SKM-1 (cell line): ENCODE results near the gene CRK.
"Not testable (repeated sequence)": the region's sequence is repeated elsewhere in the genome, so short reads cannot be mapped to it uniquely, and the experiment has no call there.

Source experiments
- DNase-seq: peaks from one replicate; lab custom pipeline; 2025; ENCODE audit not compliant: unreplicated experiment; lab: John Stamatoyannopoulos, UW

CRK gene

GRCh38 chr17:1467898-1468492 lies 12.0 kb upstream of the CRK start:
- no peak for DNase-seq

- DNase-seq, result no peak
Observed at GRCh38 chr17:1467258-1467657, 11.2 kb upstream of the CRK start.

GRCh38 chr17:1464186-1464585 lies 8.2 kb upstream of the CRK start:
- no peak for DNase-seq

GRCh38 chr17:1462164-1463112 lies 6.4 kb upstream of the CRK start:
- DNase-seq, result no peak

- no peak for DNase-seq
Observed at GRCh38 chr17:1461198-1461944, 5.3 kb upstream of the CRK start.

GRCh38 chr17:1460233-1460632 lies 4.2 kb upstream of the CRK start:
- DNase-seq, result no peak

GRCh38 chr17:1455291-1455796 lies 688 bp downstream of the CRK start:
- DNase-seq, result peak; percentile 18

GRCh38 chr17:1454541-1454940 lies 1.5 kb downstream of the CRK start:
- DNase-seq, result no peak

- DNase-seq, result not testable (repeated sequence)
Observed at GRCh38 chr17:1453694-1454093, 2.3 kb downstream of the CRK start.

GRCh38 chr17:1452836-1453235 lies 3.2 kb downstream of the CRK start:
- DNase-seq, result no peak

- not testable (repeated sequence) for DNase-seq
Observed at GRCh38 chr17:1450261-1450660, 5.8 kb downstream of the CRK start.

GRCh38 chr17:1449412-1449967 lies 6.5 kb downstream of the CRK start:
- no peak for DNase-seq

GRCh38 chr17:1447052-1447451 lies 9.0 kb downstream of the CRK start:
- no peak for DNase-seq

- DNase-seq, result no peak
Observed at GRCh38 chr17:1446201-1446600, 9.8 kb downstream of the CRK start.

GRCh38 chr17:1445695-1446094 lies 10.3 kb downstream of the CRK start:
- not testable (repeated sequence) for DNase-seq

- not testable (repeated sequence) for DNase-seq
Observed at GRCh38 chr17:1442721-1443120, 13.3 kb downstream of the CRK start.

GRCh38 chr17:1442187-1442586 lies 13.8 kb downstream of the CRK start:
- DNase-seq, result no peak

GRCh38 chr17:1440921-1441320 lies 15.1 kb downstream of the CRK start:
- DNase-seq, result no peak

- no peak for DNase-seq
Observed at GRCh38 chr17:1438593-1439083, 17.4 kb downstream of the CRK start.

- no peak for DNase-seq
Observed at GRCh38 chr17:1435326-1435725, 20.7 kb downstream of the CRK start.

GRCh38 chr17:1434150-1434549 lies 21.9 kb downstream of the CRK start:
- no peak for DNase-seq
